GM12878 (cell line): ENCODE results near the gene ZPBP. TPM values are rescaled to one million over a fixed set of nuclear protein-coding genes. Genes with fewer than 3 reads are reported as not detected.

Source experiments
- ATAC-seq: fragments of 200-7000 bp; cut with Tn5 transposase; 3 replicates; pipeline ENCODE4 v1.9.1; 2020; ENCODE audit warnings: mild to moderate bottlenecking, moderate library complexity
- BruUV-seq: library from RNA; stranded (reverse); fragments of 400-500 nt; replicated peaks from 2 replicates; lab custom pipeline; 2021; lab: Mats Ljungman, UMichigan
- CTCF ChIA-PET: fragments of 300-600 bp; sonication (Branson Sonifier 250); formaldehyde crosslinking; extraction: SDS; loops from one replicate; lab custom pipeline; 2021; ENCODE audit warnings: inconsistent platforms; lab: Yijun Ruan, JAX
- POLR2A ChIA-PET: fragments of 350-600 bp; formaldehyde crosslinking; extraction: SDS; loops from one replicate; lab custom pipeline; 2021; ENCODE audit warnings: inconsistent platforms; lab: Charles Lee
- RAD21 ChIA-PET: fragments of 300-600 bp; sonication (Branson Sonifier 250); formaldehyde crosslinking; loops from one replicate; lab custom pipeline; 2023; ENCODE audit warnings: antibody characterized with exemption; ENCODE audit not compliant: unreplicated experiment; lab: Charles Lee
- SMC1A ChIA-PET: fragments of 300-600 bp; sonication (Branson Sonifier 250); formaldehyde crosslinking; loops from one replicate; lab custom pipeline; 2023; ENCODE audit not compliant: unreplicated experiment, uncharacterized antibody; lab: Charles Lee
- DNase-seq: peaks from one replicate; pipeline ENCODE4 v3.0.0-alpha.2; 2011; ENCODE audit warnings: low read depth, low spot score
- FAIRE-seq: peaks from 3 replicates; lab custom pipeline; 2011; peaks lifted over from hg19 to GRCh38; lab: Jason Lieb, UNC
- H2AFZ ChIP-seq: 2 replicates; pipeline ENCODE4 v1.6.0; 2011; ENCODE audit warnings: low read depth, low read length, control low read depth; ENCODE audit not compliant: control insufficient read depth
- H3K27ac ChIP-seq: 2 replicates; pipeline ENCODE4 v1.5.1; 2011; ENCODE audit warnings: control low read depth; ENCODE audit not compliant: control insufficient read depth, insufficient read depth
- H3K27me3 ChIP-seq, 2 experiments: replicated peaks in 1 of 2; 2 replicates each; pipeline versions ENCODE4 v1.6.0 to v1.6.1; 2011; ENCODE audit warnings: low read length in 1 of 2; ENCODE audit not compliant: control insufficient read depth in 2 of 2, insufficient read depth in 2 of 2
- H3K36me3 ChIP-seq, 2 experiments: 2 replicates each; pipeline ENCODE4 v1.5.1; 2011; ENCODE audit warnings: low read length in 1 of 2; ENCODE audit not compliant: control insufficient read depth in 2 of 2, insufficient read depth in 2 of 2
- H3K4me1 ChIP-seq: 2 replicates; pipeline ENCODE4 v1.6.1; 2011; ENCODE audit warnings: mild to moderate bottlenecking, low read length, moderate library complexity, mixed read lengths; ENCODE audit not compliant: control insufficient read depth, insufficient read depth
- H3K4me2 ChIP-seq: 2 replicates; pipeline ENCODE4 v1.6.0; 2011; ENCODE audit warnings: control low read depth; ENCODE audit not compliant: control insufficient read depth, insufficient read depth
- H3K4me3 ChIP-seq: fragments of 200-600 bp; sonication (generic); 2 replicates; pipeline ENCODE4 v1.5.1; 2016
- H3K79me2 ChIP-seq: 2 replicates; pipeline ENCODE4 v1.6.0; 2011; ENCODE audit warnings: low read length; ENCODE audit not compliant: control insufficient read depth, insufficient read depth
- H3K9ac ChIP-seq: 2 replicates; pipeline ENCODE4 v1.8.0; 2011; ENCODE audit warnings: low read length, control low read depth, mixed read lengths; ENCODE audit not compliant: control insufficient read depth, insufficient read depth
- H3K9me3 ChIP-seq: replicated peaks from 3 replicates; pipeline ENCODE4 v1.5.1; 2011; ENCODE audit warnings: mild to moderate bottlenecking, low read length; ENCODE audit not compliant: control insufficient read depth, insufficient read depth
- H4K20me1 ChIP-seq: 2 replicates; pipeline ENCODE4 v1.6.0; 2011; ENCODE audit not compliant: control insufficient read depth, insufficient read depth
- ASH2L ChIP-seq: fragments of 300-600, 200-600 bp; sonication (generic); IDR thresholded peaks from 2 replicates; pipeline ENCODE4 v1.6.1; 2017; ENCODE audit warnings: low read depth, mild to moderate bottlenecking, borderline replicate concordance
- CHD4 ChIP-seq: fragments of 200-600 bp; sonication (generic); IDR thresholded peaks from 2 replicates; pipeline ENCODE4 v1.6.1; 2016; ENCODE audit warnings: mild to moderate bottlenecking
- IKZF2 ChIP-seq, 2 experiments: fragments of 450-650 bp; IDR thresholded peaks; 2 replicates each; pipeline ENCODE4 v1.6.1; 2017; ENCODE audit warnings: mild to moderate bottlenecking in 2 of 2, moderate library complexity in 2 of 2
- KLF5 ChIP-seq: fragments of 450-650 bp; IDR thresholded peaks from 2 replicates; pipeline ENCODE4 v1.6.1; 2014; ENCODE audit warnings: mild to moderate bottlenecking; ENCODE audit not compliant: partially characterized antibody
- MEF2B ChIP-seq: fragments of 450-650 bp; IDR thresholded peaks from 2 replicates; pipeline ENCODE4 v1.6.1; 2018; ENCODE audit warnings: mild to moderate bottlenecking, moderate library complexity; ENCODE audit not compliant: partially characterized antibody, poor library complexity, severe bottlenecking
- NRF1 ChIP-seq: conservative IDR thresholded peaks from 2 replicates; pipeline ENCODE4 v1.6.1; 2011; ENCODE audit warnings: mild to moderate bottlenecking, low read depth, low read length, improper control_type of control experiment
- POLR2AphosphoS2 ChIP-seq: IDR thresholded peaks from 2 replicates; pipeline ENCODE4 v1.6.1; 2011; ENCODE audit warnings: low read depth, mild to moderate bottlenecking, low read length, improper control_type of control experiment, moderate library complexity
- SIX5 ChIP-seq: IDR thresholded peaks from 2 replicates; pipeline ENCODE4 v1.6.1; 2011; ENCODE audit warnings: mild to moderate bottlenecking, low read depth, low read length, moderate library complexity; ENCODE audit not compliant: severe bottlenecking
- SMC3 ChIP-seq: IDR thresholded peaks from 2 replicates; pipeline ENCODE4 v1.6.1; 2011; ENCODE audit warnings: low read length, improper control_type of control experiment, borderline replicate concordance
- SP1 ChIP-seq: IDR thresholded peaks from one replicate; pipeline ENCODE4 v1.6.1; 2011; ENCODE audit warnings: low read depth, low read length
- SREBF2 ChIP-seq: IDR thresholded peaks from 2 replicates; pipeline ENCODE4 v1.6.1; 2012; ENCODE audit warnings: mild to moderate bottlenecking, low read length
- USF2 ChIP-seq: IDR thresholded peaks from 2 replicates; pipeline ENCODE4 v1.6.1; 2011; ENCODE audit warnings: low read depth, low read length, improper control_type of control experiment, borderline replicate concordance
- ZBTB33 ChIP-seq: fragments of 450-650 bp; IDR thresholded peaks from 2 replicates; pipeline ENCODE4 v1.6.1; 2017; ENCODE audit warnings: mild to moderate bottlenecking
- ZNF274 ChIP-seq: IDR thresholded peaks from one replicate; pipeline ENCODE4 v1.8.0; 2011; ENCODE audit not compliant: insufficient read length, insufficient read depth
- whole genome bisulfite sequencing: methylation state at CpG from one replicate; pipeline ENCODE4 v1.1.6; 2016; ENCODE audit warnings: low lambda C conversion rate; ENCODE audit not compliant: insufficient replicate concordance, insufficient coverage; ENCODE audit errors: missing lambda C conversion rate; 5-methylcytosine and 5-hydroxymethylcytosine counted together
- in situ Hi-C: fragments of 300-500 bp; cut with MboI; formaldehyde crosslinking; loops from 9 replicates; pipeline ENCODE4 v1.14.3; 2018; ENCODE audit warnings: mixed read lengths
- intact Hi-C: fragments of 100-400 bp; cut with micrococcal nuclease; formaldehyde crosslinking; loops from one replicate; pipeline ENCODE4 v1.14.2; 2022; ENCODE audit not compliant: unreplicated experiment
- polyA plus RNA-seq, 11 experiments: library from polyadenylated mRNA; depleted of rRNA in 4 of 11; unstranded in 6 of 11; stranded (reverse) in 5 of 11; fragments of >200 nt; fragmentation: Nextera tagmentation in 4 of 11; fragmentation: Illumina TruSeq in 1 of 11; extraction: Ambion mirVana in 4 of 11; extraction: Trizol in 1 of 11; gene quantifications; 1 replicate in 1 of 11; 2 replicates in 10 of 11; pipeline versions ENCODE4 v1.2.1 to v1.2.3, GENCODE V29; 2011 to 2016; ENCODE audit warnings: inconsistent platforms in 2 of 11, missing spikeins in 2 of 11, low read depth in 1 of 11
- total RNA-seq, 4 experiments: library from RNA; depleted of rRNA in 3 of 4; stranded (reverse); fragments of >200 nt in 3 of 4; fragmentation: Illumina TruSeq in 1 of 4; extraction: Trizol in 1 of 4; gene quantifications; 2 replicates each; pipeline versions ENCODE4 v1.2.1 to v1.2.3, GENCODE V29; 2013 to 2021

ZPBP gene
- total and polyA plus RNA-seq, 10 of the 15 experiments (the other 5 are each of a cell fraction or from before 2014, with no cell fraction given), result not detected

GRCh38 chr7:49893131-49893530 lies 199.9 kb downstream of the ZPBP start:
- ATAC-seq (no peak), DNase-seq (no peak), FAIRE-seq (no peak)
- no TSS peak for BruUV-seq
- intact Hi-C loops, result no loop called here
- peaks cover 0 to 2% of the 10 kb centered on the region in 2 experiments; a peak in 2 of 4 replicates for H3K27me3 ChIP-seq
- POLR2A ChIA-PET, result no interaction called here
- in situ Hi-C loops, result no loop called here
- H4K20me1 ChIP-seq, result no peaks in the 10 kb centered on the region
- no peak overlapping the region for H3K27ac ChIP-seq
- TF ChIP-seq KLF5 (no peak), SREBF2 (no peak), IKZF2 (IDR thresholded peaks at IDR 0.05) (no peak), MEF2B (no peak), ZBTB33 (no peak), SIX5 (no peak), ZNF274 (no peak), SP1 (no peak), SMC3 (no peak), NRF1 (no peak), ASH2L (no peak), POLR2AphosphoS2 (no peak), USF2 (no peak), CHD4 (no peak)
- CTCF ChIA-PET, result no interaction called here
- no peaks in the 10 kb centered on the region for H3K79me2 ChIP-seq
- no peaks in the 10 kb centered on the region for H3K9me3 ChIP-seq
- no peak overlapping the region for H2AFZ ChIP-seq
- SMC1A ChIA-PET, result no interaction called here
- no peaks in the 10 kb centered on the region for H3K4me1 ChIP-seq
- H3K36me3 ChIP-seq, result no peaks in the 10 kb centered on the region
- no peak overlapping the region for H3K4me3 ChIP-seq
- H3K4me2 ChIP-seq, result no peak overlapping the region
- no peak overlapping the region for H3K9ac ChIP-seq
- RAD21 ChIA-PET, result no interaction called here
- 11% methylated on average over 4 of the region's 4 CpGs for WGBS
